Calu3 (cell line): Measurements from ENCODE around the gene SIRT7. TPM values are rescaled to one million over a fixed set of nuclear protein-coding genes. Genes with fewer than 3 reads are reported as not detected.

Experiments used
- BruUV-seq: library from RNA; stranded (reverse); fragments of 400-500 nt; replicated peaks from 2 replicates; lab custom pipeline; 2021; lab: Mats Ljungman, UMichigan
- CTCF ChIA-PET: fragments of 300-600 bp; sonication (Branson Sonifier 250); formaldehyde crosslinking; loops from one replicate; lab custom pipeline; 2022; ENCODE audit warnings: antibody characterized with exemption; lab: Charles Lee
- DNase-seq: peaks from one replicate; pipeline ENCODE4 v3.0.0; 2022
- H3K27ac Mint-ChIP-seq: one replicate; pipeline ENCODE4 v1.8.0; 2022; ENCODE audit warnings: mixed read lengths; ENCODE audit not compliant: unreplicated experiment
- H3K27me3 Mint-ChIP-seq: one replicate; pipeline ENCODE4 v1.8.0; 2022; ENCODE audit warnings: mixed read lengths; ENCODE audit not compliant: unreplicated experiment
- H3K36me3 Mint-ChIP-seq: one replicate; pipeline ENCODE4 v1.8.0; 2022; ENCODE audit warnings: mild to moderate bottlenecking, moderate library complexity, mixed read lengths; ENCODE audit not compliant: insufficient read depth, unreplicated experiment
- H3K4me1 Mint-ChIP-seq: one replicate; pipeline ENCODE4 v1.8.0; 2022; ENCODE audit warnings: mild to moderate bottlenecking, low read depth, mixed read lengths; ENCODE audit not compliant: unreplicated experiment
- H3K4me3 Mint-ChIP-seq: one replicate; pipeline ENCODE4 v1.8.0; 2022; ENCODE audit warnings: mild to moderate bottlenecking, low read depth, moderate library complexity, mixed read lengths; ENCODE audit not compliant: unreplicated experiment
- H3K9me3 Mint-ChIP-seq: one replicate; pipeline ENCODE4 v1.8.0; 2022; ENCODE audit warnings: low read depth, mixed read lengths; ENCODE audit not compliant: unreplicated experiment
- CTCF ChIP-seq: fragments of 200-600 bp; IDR thresholded peaks from one replicate; pipeline ENCODE4 v1.8.0; 2022; ENCODE audit warnings: antibody characterized with exemption; ENCODE audit not compliant: unreplicated experiment
- intact Hi-C: fragments of 100-400 bp; cut with micrococcal nuclease; formaldehyde crosslinking; loops from one replicate; pipeline ENCODE4 v1.10.0; 2022; ENCODE audit not compliant: unreplicated experiment
- total RNA-seq: library from RNA; stranded (reverse); gene quantifications from 2 replicates; pipeline ENCODE4 v1.2.3, GENCODE V29; 2022

The SIRT7 gene
- total RNA-seq, 1 experiment from 2014 or later, result 50.3 TPM

GRCh38 chr17:81929253-81930141, 11.5 kb upstream of the SIRT7 start:
- CTCF ChIA-PET, result interaction anchor here (0.6 to 1.1 kb wide), 4 partner anchors 12 to 88 kb away, joined by 3 to 6 read pairs (median 4); no protein-coding TSS in a partner anchor
- H3K36me3 Mint-ChIP-seq, result peaks cover 67% of the 10 kb centered on the region
- H3K4me3 Mint-ChIP-seq, result peak overlapping the region; percentile 60
- H3K27me3 Mint-ChIP-seq, result no peaks in the 10 kb centered on the region
- no peak for DNase-seq
- intact Hi-C loops, result no loop called here
- H3K4me1 Mint-ChIP-seq, result peaks cover 11% of the 10 kb centered on the region
- H3K27ac Mint-ChIP-seq, result peak overlapping the region; percentile 58
- TF ChIP-seq CTCF, result no peak
- no peaks in the 10 kb centered on the region for H3K9me3 Mint-ChIP-seq
- no TSS peak for BruUV-seq

- peak overlapping the region; percentile 60 for H3K4me3 Mint-ChIP-seq
- intact Hi-C loops, result no loop called here
- H3K9me3 Mint-ChIP-seq, result no peaks in the 10 kb centered on the region
- CTCF ChIA-PET, result interaction anchor here (1.0 to 1.1 kb wide), 2 partner anchors 12 to 16 kb away, joined by 3 to 4 read pairs; no protein-coding TSS in a partner anchor
- H3K4me1 Mint-ChIP-seq, result peaks cover 11% of the 10 kb centered on the region
- no TSS peak for BruUV-seq
- no peak for DNase-seq
- TF ChIP-seq CTCF, result no peak
- peak overlapping the region; percentile 58 for H3K27ac Mint-ChIP-seq
- no peaks in the 10 kb centered on the region for H3K27me3 Mint-ChIP-seq
- H3K36me3 Mint-ChIP-seq, result peaks cover 62% of the 10 kb centered on the region
Measured at GRCh38 chr17:81928544-81929252, 10.7 kb upstream of the SIRT7 start.

- Mint-ChIP-seq H3K27ac (peak within 1 kb of the TSS; percentile 88), H3K4me1 (peaks cover 19% of the 10 kb centered on the region), H3K36me3 (peaks cover 57% of the 10 kb centered on the region), H3K9me3 (no peaks in the 10 kb centered on the region), H3K27me3 (no peaks in the 10 kb centered on the region), H3K4me3 (peak within 1 kb of the TSS; percentile 90)
- TF ChIP-seq CTCF, result no peak
- intact Hi-C loops, result no loop called here
- CTCF ChIA-PET, result interaction anchor here (0.7 to 1.0 kb wide), 5 partner anchors 9 to 407 kb away, joined by 3 to 5 read pairs (median 3); no protein-coding TSS in a partner anchor
- no TSS peak for BruUV-seq
- peak; percentile 92 for DNase-seq
Measured at GRCh38 chr17:81927653-81928543, 9.9 kb upstream of the SIRT7 start, which contains the start of gene MAFG. Gene MAFG, minus strand, starts transcription at chr17:81927735. Its CDS starts 4,550 bp downstream, at chr17:81923185.
